GF-D8 (cell line): ENCODE results near the gene ZNF621.

Experiments
- DNase-seq: peaks from one replicate; lab custom pipeline; 2025; lab: John Stamatoyannopoulos, UW

Gene ZNF621

DNA sequence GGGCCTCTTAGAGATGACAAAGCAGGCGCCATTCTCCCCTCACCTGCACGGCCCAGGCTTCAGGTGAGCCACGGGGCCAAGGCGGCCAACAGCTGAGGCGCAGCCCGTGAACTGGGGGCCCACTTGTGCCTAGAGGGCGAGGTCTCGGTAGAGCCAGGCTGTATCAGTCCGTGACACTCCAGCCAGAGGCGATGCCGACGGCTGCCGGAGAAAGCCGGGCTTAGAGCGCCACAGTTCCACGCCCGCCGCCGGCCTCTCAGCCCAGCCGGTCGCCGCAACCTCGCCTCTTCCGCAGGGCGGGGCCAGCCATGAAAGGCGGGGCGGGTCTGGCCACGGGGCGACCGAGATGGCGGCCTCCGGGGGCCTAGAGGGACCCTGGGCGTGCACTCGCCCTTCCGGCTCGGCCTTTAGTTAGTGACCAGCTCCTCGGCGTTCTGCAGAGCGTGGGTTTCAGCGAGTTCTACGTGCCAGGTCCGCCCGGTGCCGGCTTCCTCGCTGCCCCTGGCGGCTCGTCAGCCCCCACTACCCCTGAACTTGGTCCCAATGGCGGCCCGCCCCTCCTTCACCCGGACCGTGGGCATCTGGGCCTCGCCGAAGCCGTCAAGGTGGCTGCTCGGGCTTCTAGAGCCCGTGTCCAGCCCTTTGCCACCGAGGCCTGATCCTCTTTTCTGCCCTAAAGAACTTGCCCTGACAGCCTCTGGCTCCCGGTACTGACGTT lies at the start of gene ZNF621:
ZNF621 (plus strand) TSS at position 393 of the 718 bp plus-strand sequence. CDS start 881 bp downstream, outside the sequence.
- peak; percentile 49 for DNase-seq

DNA sequence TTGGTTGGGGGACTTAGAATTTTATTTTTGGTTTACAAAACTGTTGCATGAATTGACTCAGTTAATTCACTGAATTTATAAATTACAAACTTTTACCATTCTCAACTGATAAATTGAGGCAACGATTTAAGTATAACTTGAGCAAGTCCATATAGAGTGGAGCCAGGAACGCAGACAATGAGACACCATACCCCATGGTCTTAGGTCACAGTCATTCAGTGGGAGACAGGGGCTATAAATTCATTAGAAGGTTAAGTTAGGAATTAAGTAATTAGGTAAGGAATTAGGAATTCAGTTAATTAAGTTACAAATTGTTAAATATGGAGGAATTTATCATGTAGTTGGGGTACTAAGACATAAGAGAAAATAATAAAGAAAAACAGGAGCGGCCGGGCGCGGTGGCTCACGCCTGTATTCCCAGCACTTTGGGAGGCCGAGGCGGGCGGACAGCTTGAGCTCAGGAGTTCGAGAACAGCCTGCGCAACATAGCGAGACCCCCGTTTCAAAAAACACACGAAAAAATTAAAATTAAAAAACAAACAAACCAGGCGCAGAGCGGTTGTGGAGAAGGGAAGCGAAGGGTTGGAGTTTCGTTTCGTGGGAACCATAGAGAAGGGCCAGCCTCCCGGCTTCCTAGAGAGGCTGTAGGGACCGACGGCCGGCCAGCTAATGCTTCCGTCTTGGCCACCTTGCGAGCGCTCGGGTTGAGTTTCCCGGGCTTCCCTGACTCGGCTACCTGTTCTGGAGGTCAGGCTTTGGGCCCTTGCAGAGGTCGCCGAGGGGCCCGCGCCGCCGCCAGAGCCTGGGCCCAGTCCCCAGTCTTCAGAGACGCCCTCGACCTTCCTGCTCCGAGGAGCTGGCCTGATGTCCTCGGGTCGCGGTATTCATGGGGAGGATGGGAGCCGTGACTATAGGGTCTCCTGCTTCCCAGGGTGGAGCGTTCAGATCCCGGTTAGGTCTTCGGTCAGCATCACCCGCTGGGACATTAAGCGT lies 48.0 kb upstream of the ZNF621 start, which contains the start of gene ZNF619:
ZNF619 (plus strand) TSS at position 645 of the 993 bp plus-strand sequence. CDS start 858 bp downstream, outside the sequence.
- DNase-seq: peak; percentile 33

DNA sequence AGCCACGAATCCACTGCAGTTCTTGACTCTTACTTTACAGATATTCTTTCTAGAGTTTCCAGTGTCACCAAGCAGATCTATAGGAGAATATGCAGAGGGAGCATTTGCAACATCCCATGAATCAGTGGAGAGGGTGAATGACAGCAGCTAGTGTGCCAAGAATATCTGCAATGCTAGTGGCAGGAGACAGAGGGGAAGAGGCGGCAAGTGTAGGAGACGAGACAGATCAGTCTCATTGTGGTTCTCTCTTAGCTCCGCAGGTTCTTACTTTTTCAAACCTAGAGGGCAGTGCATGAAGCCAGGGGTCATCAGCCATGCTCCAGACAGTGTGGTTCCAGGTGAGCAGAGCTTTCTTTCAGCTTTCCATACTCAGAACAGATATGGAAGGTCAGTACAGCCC lies 47.1 kb upstream of the ZNF621 start:
- DNase-seq: no peak

DNA sequence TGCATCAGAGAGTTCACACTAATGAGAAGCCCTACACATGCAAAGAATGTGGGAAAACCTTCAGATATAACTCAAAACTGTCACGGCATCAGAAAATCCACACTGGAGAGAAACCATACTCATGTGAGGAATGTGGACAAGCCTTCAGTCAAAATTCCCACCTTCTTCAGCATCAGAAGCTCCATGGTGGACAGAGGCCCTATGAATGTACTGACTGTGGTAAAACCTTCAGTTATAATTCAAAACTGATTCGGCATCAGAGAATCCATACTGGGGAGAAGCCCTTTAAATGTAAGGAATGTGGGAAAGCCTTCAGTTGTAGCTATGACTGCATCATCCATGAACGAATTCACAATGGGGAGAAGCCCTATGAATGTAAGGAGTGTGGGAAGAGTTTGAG lies 37.6 kb upstream of the ZNF621 start:
- no peak for DNase-seq

DNA sequence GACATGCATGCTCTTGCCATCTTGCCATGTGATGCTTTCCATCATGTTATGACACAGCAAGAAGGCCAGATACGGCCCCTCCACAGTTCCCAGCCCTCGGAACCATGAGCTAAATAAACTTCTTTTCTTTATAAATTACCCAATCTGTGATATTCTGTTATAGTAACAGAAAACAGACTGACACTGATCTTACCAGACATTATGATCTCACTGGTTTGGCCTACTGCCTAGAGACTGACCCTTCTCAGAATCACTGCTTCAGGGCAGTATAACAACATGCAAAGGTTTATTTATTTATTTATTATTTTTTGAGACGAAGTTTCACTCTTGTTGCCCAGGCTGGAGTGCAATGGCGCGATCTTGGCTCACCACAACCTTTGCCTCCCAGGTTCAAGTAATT lies 33.8 kb upstream of the ZNF621 start:
- DNase-seq: no peak

DNA sequence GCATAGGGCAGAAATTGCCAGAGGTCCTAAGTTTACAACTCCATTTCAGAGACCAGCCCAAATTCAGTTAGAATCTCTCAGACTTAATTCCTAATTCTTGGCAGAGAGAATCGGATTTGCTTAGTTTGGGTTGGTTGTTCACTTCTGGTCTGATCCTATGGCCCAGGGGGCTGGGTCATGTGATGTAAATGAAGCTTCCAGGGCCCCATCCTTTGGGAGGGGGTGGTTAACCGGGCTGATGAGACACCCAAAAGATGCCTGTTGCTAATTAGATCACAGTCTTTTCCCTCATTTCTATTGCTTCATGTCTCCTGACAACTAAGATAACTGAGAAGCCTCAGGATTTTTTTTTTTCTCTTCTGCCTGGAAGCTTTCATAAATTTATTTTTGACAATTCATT lies 30.1 kb upstream of the ZNF621 start:
- no peak for DNase-seq

DNA sequence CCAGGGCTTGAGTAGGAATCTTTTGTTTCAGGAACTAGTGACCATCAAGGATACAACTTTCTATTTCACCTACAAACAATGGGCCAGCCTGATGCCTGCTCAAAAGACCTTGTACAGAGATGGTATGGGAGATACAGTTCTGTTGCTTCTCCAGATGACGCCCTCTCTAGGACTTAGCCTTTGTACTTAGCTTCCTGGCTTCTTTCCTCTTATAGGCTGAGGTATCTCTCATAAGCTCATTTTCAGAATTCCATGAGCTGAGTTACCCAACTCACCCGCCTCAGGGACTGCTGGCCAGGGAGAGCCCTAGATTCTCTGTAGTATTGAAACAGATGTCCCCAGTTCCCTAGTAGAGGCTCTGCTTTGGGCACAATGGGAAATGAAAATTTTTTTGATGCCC lies 27.5 kb upstream of the ZNF621 start:
- no peak for DNase-seq

DNA sequence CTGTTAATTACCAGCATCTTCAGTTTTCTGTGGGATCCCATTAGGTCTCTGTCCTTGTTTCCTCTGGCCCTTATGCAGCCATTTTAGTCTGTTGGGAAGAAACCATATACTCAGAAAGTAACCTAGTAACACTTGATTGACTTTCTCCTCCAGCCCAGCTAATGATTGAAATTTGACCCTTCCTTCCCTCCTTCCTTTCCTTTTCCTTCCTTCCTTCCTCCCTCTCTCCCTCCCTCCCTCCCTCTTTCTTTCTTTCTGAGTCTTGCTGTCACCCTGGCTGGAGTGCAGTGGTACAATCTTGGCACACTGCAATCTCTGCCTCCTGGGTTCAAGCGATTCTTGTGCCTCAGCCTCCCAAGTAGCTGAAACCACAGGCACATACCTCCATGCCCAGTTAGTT lies 24.8 kb upstream of the ZNF621 start:
- DNase-seq: no peak

DNA sequence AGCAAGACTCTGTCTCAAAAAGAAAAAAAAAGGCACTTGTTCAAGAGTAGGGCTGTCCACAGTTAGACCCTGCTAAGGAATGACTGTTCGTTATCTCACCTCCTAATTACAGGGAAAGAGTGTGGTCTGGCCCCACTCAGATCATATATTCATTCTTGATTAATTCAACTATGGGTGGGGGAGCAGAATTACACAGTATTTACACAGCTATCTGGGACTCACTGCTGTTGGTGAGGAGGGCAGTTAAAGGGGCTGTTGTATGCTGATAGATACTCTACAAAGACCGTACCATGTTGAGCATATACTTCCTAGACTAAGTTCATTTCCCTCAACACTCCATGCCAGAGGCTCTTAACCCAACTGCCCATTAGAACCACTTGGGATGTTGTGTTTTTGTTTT lies 22.7 kb upstream of the ZNF621 start:
- no peak for DNase-seq

DNA sequence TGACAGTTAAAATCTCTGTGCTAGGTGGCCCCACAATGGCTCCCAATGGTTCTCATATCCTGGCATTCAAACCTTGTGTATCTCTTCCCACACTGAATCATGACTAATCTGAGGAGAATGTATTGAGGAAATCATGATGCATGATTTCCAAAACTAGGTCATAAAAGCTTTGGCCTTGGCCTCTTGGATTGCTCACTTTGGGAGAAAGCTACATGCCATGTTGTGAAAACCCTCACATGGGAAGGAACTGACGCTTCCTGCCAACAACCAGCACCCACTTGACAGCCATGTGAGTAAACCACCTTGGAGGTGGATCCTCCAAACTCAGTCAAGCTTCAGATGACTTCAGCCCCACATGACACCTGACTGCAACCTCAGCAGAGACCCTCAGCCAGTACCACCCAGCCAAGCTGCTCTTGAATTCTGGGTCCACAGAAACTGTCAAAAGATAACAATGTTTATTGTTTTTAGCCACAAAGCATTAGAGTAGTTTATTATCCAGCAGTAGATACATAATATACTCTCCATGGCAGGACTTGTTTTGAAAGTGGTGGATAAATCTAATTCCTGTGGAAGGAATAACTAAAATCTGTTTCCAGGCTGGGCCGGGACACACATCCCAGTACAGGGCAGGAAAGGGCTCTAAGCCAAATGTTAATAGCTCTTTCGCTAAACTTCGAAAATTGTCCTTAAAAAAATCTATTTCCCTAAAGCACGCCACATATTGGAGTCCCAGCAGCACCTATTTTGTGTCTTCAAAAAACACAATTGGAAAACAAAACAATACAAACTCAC lies 19.9 kb upstream of the ZNF621 start:
- no peak for DNase-seq

DNA sequence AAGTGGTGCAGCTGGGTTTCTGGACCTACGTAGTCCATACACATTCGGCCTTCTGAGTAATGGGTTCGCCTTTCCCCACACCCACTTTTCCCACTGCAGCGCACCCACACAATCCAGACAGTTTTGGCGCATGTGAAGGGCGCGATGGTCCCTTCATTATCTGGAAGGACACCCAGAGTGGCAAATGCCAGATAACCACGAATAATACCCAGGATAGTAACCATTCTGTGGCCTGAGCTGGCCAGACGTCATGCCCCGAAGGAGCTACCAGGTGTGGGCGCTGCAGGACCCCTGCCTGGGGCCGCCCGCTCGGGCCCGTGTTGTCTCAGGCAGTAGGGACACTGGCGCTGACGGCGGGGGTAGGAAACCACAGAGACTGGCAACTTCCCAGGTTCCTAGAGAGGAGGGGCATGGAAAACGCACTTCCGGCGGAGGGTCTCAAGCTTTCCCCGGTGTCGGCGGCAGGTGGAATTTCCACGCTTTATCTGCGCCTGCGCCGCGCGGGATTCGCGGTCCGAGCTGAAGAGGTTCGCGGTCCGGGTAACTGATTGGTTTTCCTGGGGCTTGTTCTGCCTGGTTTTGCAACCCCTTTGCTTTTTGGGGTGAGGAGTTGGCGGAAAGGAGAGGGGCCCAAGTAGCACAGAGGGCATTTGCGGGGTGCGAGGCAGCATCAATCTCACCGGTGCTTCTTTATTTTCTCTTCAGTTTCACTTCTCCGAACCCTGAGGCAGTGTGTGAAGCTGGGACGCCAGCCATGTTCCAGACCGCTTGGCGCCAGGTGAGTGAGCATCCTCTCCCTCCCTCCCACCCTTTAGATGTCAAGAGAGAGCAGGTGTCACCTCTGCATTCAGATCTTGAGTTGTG lies 18.9 kb upstream of the ZNF621 start, which contains the start of gene ZNF620:
ZNF620 (plus strand) TSS at position 441 of the 864 bp plus-strand sequence; CDS start at position 755, 314 bp downstream.
- no peak for DNase-seq

DNA sequence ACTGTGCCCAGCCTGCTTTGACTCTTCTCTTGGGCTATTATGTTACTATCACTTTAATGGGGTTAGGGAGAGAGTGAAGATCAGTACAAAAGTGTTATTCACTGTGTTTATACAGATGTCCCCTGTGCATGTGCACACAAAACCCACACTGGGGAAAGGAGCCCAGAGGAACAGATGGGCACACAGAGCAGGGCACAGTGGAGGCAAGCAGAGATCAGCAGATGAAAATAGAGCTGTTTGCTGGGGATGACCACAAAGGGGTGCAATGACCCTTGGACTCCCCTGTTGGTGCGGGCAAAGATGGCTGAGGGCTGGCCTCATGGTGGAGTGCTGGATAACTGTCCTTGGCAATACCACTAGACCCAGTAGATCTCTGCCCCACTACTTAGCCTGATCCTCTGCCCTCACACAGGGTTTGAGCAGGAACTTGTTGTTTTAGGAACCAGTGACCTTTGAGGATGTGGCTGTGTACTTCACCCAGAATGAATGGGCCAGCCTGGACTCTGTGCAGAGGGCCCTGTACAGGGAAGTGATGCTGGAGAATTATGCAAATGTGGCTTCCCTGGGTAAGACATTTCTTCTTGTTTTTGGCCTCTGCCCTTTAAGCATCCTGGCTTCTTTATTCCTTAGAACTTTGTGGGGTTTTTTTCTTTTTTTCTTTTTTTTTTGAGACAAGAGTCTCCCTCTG lies 13.6 kb upstream of the ZNF621 start:
- no peak for DNase-seq

DNA sequence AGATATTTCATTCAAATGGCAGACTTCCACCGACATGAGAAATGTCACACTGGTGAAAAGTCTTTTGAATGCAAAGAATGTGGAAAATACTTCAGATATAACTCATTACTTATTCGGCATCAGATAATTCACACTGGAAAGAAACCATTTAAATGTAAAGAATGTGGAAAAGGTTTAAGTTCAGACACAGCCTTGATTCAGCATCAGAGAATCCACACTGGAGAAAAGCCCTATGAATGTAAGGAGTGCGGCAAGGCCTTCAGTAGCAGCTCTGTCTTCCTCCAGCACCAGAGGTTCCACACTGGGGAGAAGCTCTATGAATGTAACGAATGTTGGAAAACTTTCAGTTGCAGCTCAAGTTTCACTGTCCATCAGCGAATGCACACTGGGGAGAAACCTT lies 8.6 kb upstream of the ZNF621 start:
- DNase-seq: no peak

DNA sequence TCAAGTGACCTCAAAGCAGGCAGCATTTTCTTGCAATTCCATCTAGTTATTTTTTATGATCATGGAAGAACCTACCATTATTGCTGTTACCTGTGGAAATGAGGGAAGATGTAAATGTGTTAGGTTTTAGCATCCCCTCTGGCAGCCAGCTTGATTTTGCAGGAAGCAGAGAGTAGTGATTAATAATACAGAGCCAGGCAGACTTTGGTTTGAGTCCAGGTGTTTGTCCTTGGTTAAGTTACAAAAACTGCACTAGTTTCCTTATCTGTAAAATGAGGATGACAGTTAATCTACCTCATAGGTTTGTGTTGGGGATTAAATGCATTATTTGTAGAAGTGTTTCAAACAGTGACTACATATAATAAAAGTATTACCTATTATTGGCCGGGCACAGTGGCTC lies 6.7 kb upstream of the ZNF621 start:
- DNase-seq: no peak

DNA sequence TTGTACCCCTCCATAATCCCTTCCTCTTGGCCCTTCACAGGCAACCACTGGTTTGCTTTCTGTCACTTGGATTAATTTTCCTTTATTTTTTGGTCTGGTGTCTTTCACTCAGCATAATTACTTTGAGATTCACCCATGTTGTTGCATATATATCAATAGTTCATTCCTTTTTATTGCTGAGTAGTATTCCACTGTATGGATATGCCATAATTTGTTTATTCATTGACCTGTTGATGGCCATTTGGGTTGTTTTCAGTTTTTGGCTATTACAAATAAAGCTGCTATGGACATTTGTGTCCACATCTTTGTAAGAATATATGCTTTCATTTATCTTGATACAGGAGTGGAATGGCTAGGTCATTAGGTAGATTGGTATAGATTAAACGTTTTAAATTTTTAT lies 5.9 kb upstream of the ZNF621 start:
- DNase-seq: no peak

DNA sequence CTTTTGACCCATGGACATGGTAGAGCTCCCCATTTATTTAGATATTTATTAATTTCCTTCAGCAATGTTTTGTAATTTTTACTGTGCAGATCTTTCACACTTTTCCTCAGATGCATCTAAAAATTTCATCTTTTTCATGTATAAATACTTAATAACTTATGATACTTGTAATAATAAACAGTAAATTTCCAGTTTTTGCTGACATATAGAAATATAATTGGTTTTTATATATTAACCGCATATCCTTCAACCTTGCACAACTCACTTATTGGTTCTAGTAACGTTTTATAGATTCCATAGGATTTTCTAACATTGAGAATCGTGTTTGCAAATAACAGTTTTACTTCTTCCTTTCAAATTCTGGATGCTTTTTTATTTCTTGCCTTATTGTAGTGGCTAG lies 3.5 kb upstream of the ZNF621 start:
- no peak for DNase-seq

DNA sequence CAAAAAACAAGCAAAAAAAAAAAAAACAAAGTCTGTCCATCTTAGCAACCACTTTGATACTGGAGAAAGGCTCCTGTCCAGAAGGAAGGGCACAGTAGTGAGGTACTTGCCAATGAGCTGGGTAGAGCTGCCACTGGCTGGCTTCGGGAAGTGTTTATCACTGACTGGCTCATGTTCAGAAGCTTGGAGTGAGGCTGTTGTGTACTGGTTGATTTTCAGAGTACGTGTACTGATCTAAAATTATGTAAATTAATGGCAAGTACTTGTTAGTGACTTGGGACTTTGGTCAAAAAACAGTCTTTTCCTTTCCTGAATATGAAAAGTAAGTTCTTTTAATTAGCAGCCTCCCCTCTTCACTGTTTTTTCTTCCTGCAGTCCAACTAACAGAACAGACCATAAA lies 979 bp upstream of the ZNF621 start:
- DNase-seq: no peak

DNA sequence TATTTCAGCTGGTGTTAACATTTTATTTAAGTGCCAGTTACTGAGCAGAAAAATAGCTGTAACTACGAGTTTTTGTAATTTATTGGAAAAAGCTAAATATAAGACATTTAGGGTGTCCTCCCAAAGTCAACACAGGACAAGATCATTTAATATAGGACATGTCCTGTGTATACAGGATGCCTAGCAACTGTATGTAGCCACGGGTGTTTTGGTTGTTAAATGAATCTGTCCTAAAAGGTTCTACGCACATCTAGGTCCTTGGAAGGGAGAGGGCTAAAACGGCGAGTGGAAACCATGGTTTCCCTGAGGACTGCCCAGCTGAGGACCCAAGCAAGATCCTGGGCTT lies 565 bp upstream of the ZNF621 start:
- DNase-seq: no peak

DNA sequence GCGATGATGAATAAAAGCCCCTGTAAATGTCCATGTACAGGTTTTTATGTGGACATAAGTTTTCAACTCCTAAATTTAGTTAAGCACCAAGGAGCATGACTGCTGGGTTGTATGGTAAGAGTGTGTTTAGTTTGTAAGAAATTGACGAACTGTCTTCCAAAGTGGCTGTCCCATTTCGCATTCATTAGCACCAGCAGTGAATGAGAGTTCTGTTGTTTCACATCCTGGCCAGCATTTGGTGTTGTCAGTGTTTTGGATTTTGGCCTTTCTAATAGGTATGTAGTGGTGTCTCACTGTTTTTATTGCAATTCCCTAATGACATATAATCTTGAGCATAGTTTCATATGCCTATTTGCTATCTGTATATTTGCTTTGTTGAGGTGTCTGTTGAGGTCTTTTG lies 3.7 kb downstream of the ZNF621 start:
- DNase-seq: no peak

DNA sequence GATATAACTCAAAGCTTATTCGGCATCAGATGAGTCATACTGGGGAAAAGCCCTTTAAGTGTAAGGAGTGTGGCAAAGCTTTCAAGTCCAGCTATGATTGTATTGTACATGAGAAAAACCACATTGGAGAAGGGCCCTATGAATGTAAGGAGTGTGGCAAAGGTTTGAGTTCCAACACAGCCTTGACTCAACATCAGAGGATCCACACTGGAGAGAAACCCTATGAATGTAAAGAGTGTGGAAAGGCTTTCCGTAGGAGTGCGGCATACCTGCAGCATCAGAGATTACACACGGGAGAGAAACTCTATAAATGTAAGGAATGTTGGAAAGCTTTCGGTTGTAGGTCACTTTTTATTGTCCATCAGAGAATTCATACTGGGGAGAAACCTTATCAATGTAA lies 7.5 kb downstream of the ZNF621 start:
- no peak for DNase-seq

DNA sequence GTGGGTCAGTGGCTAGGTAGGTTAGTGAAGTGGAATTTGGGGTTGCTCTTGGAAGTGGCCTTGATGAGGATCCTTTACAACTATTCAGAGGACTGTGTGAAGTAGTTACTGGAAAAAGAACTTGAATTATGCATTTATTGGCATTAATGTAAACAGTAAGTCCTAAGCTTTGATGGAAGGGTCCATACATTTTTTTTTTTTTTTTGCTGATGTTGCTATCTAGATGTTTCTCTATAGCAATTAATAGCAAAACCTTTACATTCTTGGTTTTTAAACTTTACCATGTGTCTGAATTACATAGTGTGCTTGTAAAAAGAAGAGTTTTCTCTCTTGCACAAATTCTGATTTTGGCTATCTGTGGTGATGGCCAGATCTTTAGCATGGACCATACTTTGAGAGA lies 9.5 kb downstream of the ZNF621 start:
- DNase-seq: no peak
